Right atrium auricular region (tissue), 2 donors: ENCODE measurements around the gene PRRC1. TPM values are rescaled to one million over a fixed set of nuclear protein-coding genes. Genes with fewer than 3 reads are reported as not detected.

Experiments
- DNase-seq: peaks from one replicate; pipeline ENCODE4 v3.0.0-alpha.2; 2019; ENCODE audit warnings: low spot score
- H3K27ac ChIP-seq, 2 donors: fragments of 200-600 bp; sonication (generic); 1 replicate in 1 of 2; 2 replicates in 1 of 2; pipeline ENCODE4 v1.5.1; 2016 to 2019
- H3K27me3 ChIP-seq, 2 donors: fragments of 200-600 bp; sonication (generic); one replicate each; pipeline versions ENCODE4 v1.5.1 to v1.6.0; 2017 to 2019
- H3K36me3 ChIP-seq: fragments of 200-600 bp; sonication (generic); one replicate; pipeline ENCODE4 v1.5.1; 2016
- H3K4me1 ChIP-seq, 2 donors: fragments of 200-600 bp; sonication (generic); one replicate each; pipeline versions ENCODE4 v1.5.1 to v1.6.0; 2017 to 2019
- H3K4me3 ChIP-seq, 2 donors: fragments of 200-600 bp; sonication (generic); 1 replicate in 1 of 2; 2 replicates in 1 of 2; pipeline ENCODE4 v1.5.1; 2017 to 2019; ENCODE audit warnings: mild to moderate bottlenecking in 1 of 2, moderate library complexity in 1 of 2
- H3K9me3 ChIP-seq, 2 donors: fragments of 200-600 bp; sonication (generic); one replicate each; pipeline ENCODE4 v1.5.1; 2019
- total RNA-seq, 2 donors: library from RNA; depleted of rRNA; stranded (reverse); fragments of >200 nt; gene quantifications; one replicate each; pipeline ENCODE4 v1.1.0, GENCODE V29; 2016
- TF ChIP-seq, protein P1 (sequence below), 2 donors: fragments of 200-600 bp; sonication (generic); IDR thresholded peaks; one replicate each; pipeline ENCODE4 v1.5.1; 2019; ENCODE audit warnings: antibody characterized with exemption in 2 of 2

The PRRC1 gene
- total RNA-seq, 2 donors from 2014 or later, result 19.3 to 34.6 TPM

DNA sequence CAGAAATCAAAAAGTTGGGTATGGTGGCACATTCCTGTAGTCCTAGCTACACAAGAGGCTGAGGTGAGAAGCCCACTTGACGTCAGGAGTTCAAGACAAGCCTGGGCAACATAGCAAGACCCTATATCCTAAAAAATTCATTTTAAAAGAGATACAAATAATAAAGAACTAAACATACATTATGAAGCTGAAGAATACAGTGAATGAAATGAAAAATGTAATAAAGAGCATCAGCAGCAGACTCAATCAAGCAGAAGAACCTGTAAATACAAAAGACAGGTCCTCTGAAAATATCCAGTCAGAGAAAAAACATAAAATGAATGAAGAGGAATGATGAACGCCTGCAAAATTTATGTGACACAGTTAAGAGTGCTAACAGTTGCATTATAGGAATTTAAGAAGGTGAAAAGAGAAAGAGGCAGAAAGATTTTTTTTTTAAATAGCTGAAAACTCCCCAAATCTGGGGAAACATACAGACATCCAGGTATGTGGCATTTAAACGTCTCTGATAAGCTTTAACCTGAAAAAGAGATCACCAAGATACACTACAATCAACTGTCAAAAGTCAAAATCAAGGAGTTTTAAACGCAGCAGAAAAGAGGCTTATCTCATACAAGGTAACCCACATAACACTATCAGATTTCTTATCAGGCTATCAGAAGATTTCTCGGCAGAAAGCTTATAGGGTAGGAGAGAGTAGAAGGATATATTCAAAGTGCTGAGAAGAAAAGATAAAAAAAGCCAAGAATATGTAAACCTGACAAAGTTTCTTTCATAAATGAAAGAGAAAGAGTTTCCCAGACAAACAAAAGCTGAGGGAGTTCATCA lies 57.6 kb downstream of the PRRC1 start:
- H3K27me3 ChIP-seq, result no peaks in the 10 kb centered on the region
- no peak overlapping the region for H3K4me3 ChIP-seq
- DNase-seq, result no peak
- no peak overlapping the region for H3K27ac ChIP-seq
- H3K36me3 ChIP-seq, result no peaks in the 10 kb centered on the region
- TF ChIP-seq, protein P1, sequence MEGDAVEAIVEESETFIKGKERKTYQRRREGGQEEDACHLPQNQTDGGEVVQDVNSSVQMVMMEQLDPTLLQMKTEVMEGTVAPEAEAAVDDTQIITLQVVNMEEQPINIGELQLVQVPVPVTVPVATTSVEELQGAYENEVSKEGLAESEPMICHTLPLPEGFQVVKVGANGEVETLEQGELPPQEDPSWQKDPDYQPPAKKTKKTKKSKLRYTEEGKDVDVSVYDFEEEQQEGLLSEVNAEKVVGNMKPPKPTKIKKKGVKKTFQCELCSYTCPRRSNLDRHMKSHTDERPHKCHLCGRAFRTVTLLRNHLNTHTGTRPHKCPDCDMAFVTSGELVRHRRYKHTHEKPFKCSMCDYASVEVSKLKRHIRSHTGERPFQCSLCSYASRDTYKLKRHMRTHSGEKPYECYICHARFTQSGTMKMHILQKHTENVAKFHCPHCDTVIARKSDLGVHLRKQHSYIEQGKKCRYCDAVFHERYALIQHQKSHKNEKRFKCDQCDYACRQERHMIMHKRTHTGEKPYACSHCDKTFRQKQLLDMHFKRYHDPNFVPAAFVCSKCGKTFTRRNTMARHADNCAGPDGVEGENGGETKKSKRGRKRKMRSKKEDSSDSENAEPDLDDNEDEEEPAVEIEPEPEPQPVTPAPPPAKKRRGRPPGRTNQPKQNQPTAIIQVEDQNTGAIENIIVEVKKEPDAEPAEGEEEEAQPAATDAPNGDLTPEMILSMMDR (IDR thresholded peaks at IDR 0.05), result no peak
- H3K9me3 ChIP-seq, result peaks cover 0 to 25% of the 10 kb centered on the region in 2 donors
- H3K4me1 ChIP-seq, result no peaks in the 10 kb centered on the region

DNA sequence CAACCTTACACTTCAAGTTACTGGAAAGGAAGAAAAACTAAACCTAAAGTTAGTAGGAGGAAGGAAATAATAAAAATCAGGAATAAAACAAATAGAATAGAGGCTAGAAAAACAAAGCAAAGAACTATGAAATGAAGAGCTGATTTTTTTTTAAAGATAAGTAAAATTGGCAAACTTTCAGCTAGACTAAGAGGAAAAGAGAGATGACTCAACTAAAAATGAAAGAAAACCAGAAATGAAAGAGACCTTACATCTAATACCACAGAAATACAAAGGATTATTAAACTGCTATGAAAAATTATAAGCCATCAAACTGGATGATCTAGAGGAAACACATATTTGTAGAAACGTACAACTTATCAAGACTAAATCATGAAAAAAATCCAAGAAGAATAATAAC lies 60.0 kb downstream of the PRRC1 start:
- TF ChIP-seq, protein P1 (IDR thresholded peaks at IDR 0.05), result no peak
- Histone ChIP-seq H3K36me3 (no peaks in the 10 kb centered on the region), H3K27ac (no peak overlapping the region), H3K4me3 (no peak overlapping the region), H3K9me3 (peaks cover 0 to 25% of the 10 kb centered on the region in 2 donors), H3K27me3 (no peaks in the 10 kb centered on the region), H3K4me1 (no peaks in the 10 kb centered on the region)
- no peak for DNase-seq

DNA sequence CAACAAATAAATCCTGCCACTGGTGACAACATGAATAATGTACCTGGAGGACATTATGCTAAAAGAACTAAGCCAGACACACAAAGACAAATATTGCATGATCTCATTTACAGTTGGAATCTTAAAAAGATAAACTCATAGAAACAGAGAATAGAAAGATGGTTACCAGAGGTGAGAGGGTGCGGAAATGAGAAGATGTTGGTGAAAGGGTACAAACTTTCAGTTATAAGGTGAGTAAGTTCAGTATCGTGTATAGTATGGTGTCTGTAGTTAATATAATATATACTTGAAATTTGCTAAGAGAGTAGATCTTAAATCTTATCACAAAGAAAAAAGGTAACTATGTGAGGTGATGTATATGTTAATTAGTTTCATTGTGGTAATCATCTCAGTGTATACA lies 63.3 kb downstream of the PRRC1 start:
- TF ChIP-seq, protein P1 (IDR thresholded peaks at IDR 0.05), result no peak
- Histone ChIP-seq H3K27me3 (no peaks in the 10 kb centered on the region), H3K9me3 (peaks cover 0 to 7% of the 10 kb centered on the region in 2 donors)

DNA sequence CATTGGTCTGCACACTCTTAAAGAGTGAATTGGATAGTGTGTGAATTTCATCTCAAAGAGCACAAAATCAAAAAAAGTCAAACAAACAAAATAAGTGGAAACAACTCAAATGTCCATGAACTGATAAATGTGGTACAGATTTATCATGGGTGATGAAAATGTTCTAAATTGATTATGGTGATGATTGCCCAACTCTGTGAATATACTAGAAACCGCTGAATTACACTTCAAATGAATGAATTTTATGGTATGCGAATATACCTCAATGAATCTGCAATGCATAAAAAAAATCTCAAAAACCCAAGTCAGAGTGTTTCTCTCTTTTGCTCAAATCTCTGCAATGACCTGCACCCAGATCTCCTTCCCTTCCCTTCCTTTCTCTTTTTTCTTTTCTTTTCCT lies 64.0 kb downstream of the PRRC1 start:
- Histone ChIP-seq H3K4me1 (no peaks in the 10 kb centered on the region), H3K9me3 (peaks cover 0 to 3% of the 10 kb centered on the region in 2 donors), H3K27me3 (no peaks in the 10 kb centered on the region), H3K36me3 (no peaks in the 10 kb centered on the region), H3K27ac (no peak overlapping the region), H3K4me3 (no peak overlapping the region)
- TF ChIP-seq, protein P1 (IDR thresholded peaks at IDR 0.05), result no peak
- no peak for DNase-seq

More for the DNA sequence above, 63.3 kb downstream of the PRRC1 start:
- Histone ChIP-seq H3K4me1 (no peaks in the 10 kb centered on the region), H3K27ac (no peak overlapping the region), H3K36me3 (no peaks in the 10 kb centered on the region), H3K4me3 (no peak overlapping the region)
- DNase-seq, result no peak

DNA sequence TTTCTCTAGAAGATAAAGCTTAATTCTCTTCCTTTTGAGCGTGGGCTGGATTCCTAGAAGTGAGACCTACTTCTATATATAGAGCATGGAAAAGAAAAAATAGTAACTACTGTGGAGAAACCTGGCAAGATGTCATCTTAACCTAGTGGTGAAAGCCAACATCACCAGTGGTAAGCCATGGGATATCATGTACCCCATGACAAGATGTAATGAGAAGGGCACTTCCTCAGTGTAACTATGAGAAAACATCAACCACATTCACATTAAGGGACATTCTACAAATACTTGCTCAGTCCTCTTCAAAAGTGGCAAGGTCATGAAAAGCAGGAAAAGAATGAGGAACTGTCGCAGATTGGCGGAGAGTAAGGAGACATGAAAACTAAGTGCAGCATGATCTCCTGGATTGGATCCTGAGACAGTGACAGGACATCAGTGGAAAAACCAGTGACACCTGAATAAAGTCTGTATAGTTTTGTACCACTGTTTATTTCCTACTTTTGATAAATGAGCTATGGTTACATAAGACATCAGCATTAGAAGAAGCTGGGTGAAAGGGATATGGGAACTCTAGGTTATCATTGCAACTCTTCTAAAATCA lies 65.4 kb downstream of the PRRC1 start:
- Histone ChIP-seq H3K4me1 (no peaks in the 10 kb centered on the region), H3K36me3 (no peaks in the 10 kb centered on the region), H3K9me3 (no peaks in the 10 kb centered on the region), H3K4me3 (no peak overlapping the region), H3K27me3 (no peaks in the 10 kb centered on the region), H3K27ac (peak overlapping the region in 1 of 2 donors; percentile 8)
- DNase-seq, result no peak
- TF ChIP-seq, protein P1 (IDR thresholded peaks at IDR 0.05), result no peak
